Suppressor macrophage treated with lipopolysaccharide for 1 hour (primary cell): ENCODE measurements around the gene FHOD3.

ENCODE experiments used
- DNase-seq, 3 donors: peaks; one replicate each; pipeline ENCODE4 v3.0.0-alpha.2; 2020 to 2022

The FHOD3 gene

DNA sequence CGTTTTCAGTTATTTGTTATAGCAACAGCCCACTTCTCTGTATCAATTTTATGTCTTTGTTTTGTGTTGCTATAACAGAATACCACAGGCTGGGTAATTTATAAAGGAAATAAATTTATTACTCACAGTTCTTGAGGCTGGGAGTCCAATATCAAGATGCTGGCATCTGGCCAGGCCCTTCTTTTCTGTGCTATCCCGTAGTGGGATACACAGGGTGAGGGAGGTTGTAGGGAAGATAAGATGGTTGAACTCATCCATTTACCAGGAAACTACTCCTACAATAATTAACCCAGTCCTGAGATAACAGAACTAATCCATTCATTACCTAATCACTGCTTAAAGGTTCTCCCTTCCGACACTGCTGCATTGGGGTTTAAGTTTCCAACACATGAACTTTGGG lies 310.6 kb downstream of the FHOD3 start:
- DNase-seq: no peak

DNA sequence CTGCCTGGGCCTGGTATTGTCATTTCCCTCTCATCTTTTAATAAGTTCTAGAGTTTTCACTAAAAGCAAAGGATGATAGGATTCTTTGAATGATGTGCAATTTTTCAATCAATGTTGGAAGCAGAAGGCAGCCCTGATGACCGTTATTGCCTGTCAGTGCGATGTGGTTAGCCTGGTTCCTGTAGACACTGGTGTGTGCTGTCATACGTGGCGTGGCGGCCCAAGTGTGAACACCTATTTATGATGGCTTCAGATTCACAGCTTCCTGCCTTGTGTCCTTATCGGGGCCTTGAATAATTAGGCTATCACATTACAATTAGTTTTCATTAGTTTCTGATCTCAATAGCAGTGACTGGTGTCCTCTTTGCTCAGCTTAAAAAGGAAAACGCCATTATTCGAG lies 312.7 kb downstream of the FHOD3 start:
- no peak for DNase-seq

DNA sequence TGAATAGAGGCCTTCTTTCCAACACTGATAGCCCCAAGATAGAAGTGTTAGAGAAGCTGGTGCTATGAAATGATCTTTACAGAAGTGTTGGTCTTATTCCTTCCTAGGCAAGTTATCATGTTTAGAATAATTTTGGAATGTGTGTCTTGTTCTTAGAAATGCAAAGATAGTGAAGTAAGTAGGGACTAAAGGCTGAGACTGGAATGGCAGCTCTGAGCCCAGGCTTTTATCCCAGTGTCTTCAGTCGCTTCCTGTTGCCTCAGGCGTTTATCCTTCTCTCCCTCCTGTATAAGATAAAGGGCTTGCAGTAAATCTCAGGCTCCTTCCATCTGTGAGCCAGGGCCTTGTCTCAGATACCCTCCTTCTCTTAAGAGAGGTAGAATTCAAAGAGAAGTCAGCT lies 313.1 kb downstream of the FHOD3 start:
- DNase-seq: no peak

DNA sequence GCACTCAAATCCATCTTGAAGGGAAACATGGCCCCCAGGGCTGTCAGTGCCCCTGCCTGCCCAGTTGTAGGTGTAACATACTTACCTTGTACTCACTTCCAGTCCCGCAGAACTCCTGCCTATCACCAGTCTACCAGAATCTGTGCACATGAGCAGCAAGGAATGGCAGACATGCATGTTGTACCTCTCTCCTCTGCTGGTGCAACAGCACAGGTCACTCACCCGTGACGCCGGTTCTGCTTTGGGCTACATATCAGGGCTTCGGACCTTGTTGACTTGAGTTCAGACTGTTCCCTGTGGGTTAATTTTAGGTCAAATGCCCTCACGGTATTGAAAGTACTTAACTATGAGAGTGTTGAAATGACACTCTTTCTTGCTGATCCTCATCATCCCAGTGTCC lies 315.6 kb downstream of the FHOD3 start:
- no peak for DNase-seq

- no peak for DNase-seq
Measured at GRCh38 chr18:36613810-36614209, 316.3 kb downstream of the FHOD3 start.

GRCh38 chr18:36620788-36621187 lies 323.3 kb downstream of the FHOD3 start:
- no peak for DNase-seq

GRCh38 chr18:36622610-36623009 lies 325.1 kb downstream of the FHOD3 start:
- no peak for DNase-seq

DNA sequence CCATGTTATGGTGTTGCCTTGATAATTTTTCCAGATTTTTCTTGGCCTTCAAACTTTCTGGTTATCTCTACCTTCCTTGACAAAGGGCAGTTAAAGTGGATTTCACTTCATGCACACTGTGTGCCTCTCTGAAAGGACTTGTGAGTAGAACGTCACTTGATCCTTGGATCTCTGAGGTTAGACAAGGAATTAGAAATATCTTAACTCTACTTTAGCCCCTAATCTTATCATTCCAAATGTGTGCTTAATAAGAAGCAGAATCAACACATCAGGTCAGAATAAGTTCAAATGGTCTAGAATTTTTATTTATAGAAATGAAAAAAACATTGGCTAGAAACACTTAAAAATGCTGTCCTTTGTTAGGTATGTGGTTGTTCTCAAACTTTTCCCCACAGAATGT lies 325.6 kb downstream of the FHOD3 start:
- DNase-seq: no peak

- DNase-seq: no peak
Measured at GRCh38 chr18:36623681-36624190, 326.2 kb downstream of the FHOD3 start.

GRCh38 chr18:36624451-36625167 lies 327.1 kb downstream of the FHOD3 start:
- DNase-seq: no peak

GRCh38 chr18:36625386-36625785 lies 327.9 kb downstream of the FHOD3 start:
- no peak for DNase-seq

DNA sequence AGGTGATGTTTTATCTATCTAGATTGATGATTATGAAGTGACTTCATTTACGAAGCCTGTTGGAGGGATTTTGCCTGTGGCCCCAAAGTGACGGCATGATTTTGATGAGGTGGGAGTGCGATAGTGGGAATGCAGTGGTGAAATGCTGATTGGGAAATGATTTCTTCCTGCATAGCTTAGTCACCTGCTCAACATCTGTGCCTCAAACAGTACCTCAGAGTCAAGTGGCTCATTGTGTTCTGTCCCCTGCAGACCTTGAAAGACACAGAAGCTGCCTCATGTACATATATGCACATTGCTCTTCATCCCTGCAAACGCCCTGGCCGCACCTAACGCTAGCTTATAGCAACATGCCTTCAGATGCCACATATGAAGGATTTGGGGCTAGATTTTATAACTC lies 330.1 kb downstream of the FHOD3 start:
- DNase-seq: no peak

- no peak for DNase-seq
Measured at GRCh38 chr18:36628435-36629137, 331.1 kb downstream of the FHOD3 start.

DNA sequence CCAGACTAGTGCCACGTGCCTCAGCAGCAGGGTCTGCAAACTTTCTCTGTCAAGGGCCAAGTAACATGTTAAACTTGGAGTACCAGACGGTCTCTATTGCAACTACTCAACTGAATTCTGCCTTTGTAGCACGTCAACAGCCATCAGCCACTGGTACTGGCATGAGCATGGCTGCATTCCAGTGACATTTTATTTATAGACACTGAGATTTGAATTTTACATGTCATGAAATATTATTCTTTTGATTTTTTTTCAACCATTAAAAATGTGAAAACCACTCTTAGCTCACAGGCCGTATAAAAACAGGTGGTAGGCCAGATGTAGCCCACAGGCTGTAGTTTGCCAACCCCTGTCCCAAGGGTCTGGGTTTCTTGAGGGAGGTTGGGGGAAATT lies 331.6 kb downstream of the FHOD3 start:
- no peak for DNase-seq

GRCh38 chr18:36629836-36630235 lies 332.3 kb downstream of the FHOD3 start:
- DNase-seq: no peak

GRCh38 chr18:36630917-36631316 lies 333.4 kb downstream of the FHOD3 start:
- DNase-seq: no peak

GRCh38 chr18:36633961-36634412 lies 336.5 kb downstream of the FHOD3 start:
- no peak for DNase-seq

GRCh38 chr18:36634573-36635216 lies 337.2 kb downstream of the FHOD3 start:
- no peak for DNase-seq

DNA sequence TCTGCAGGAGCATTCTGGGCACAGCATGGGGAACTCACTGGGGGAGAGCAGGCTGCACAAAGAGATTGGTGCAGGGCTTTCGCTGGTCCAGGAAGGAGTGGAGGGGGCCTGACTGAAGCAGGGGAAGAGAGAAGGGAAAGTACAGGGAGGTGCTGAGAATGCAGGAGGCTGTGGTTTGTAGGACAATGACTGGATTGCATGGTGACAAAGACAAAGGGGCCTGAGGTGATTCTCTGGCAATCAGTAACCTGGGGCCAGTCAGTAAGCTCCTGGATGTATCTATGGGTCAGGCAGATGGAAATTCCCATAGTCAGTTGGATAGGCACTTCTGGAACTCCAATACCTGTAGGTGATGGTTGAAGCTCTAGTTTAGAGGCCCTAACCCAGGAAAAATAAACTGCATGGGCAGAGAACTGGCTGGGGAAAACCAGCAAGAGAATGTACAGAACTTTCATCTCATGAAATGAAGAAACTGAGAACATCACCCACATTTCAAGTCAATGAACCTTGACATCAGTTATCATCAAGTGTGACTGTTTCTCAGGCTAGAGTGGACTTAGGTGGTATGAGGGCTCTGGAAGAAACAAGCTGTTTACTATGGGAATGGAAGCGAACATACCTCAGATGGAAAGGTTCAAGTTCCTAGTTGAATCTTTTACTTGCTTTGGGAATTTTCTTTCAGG lies 338.0 kb downstream of the FHOD3 start:
- DNase-seq: no peak

DNA sequence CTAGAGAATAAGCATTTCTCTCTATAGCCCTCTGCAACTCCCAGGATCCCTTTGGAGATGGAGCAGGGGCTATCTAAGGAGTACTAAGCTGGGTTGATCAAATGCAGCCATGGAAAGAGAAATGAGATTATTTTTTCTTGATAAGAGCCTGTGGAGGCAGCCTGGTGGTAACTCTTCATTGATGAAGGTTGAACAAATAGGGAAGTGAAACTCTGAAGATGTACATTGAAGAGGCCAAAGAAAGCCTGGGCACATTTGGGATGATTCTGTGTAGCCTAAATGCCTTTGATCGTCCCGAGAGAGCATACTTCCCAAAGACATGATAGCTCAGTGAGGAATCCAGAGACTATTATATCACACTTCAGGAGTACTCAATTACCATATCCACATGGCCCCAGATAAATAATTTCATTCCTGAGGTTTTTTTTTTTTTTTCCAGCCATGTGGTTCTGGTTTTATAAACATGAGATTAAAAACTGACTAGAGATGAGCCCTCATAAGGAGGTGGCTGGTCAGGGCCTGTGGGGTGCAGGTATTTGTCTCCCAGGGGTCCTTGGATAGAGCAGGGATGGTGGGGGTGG lies 338.8 kb downstream of the FHOD3 start:
- no peak for DNase-seq

GRCh38 chr18:36638224-36638623 lies 340.7 kb downstream of the FHOD3 start:
- DNase-seq: no peak

- DNase-seq: no peak
Measured at GRCh38 chr18:36640021-36640952, 342.8 kb downstream of the FHOD3 start.
